ENCODE data around the gene C11orf91. TPM values are rescaled to one million over a fixed set of nuclear protein-coding genes. Genes with fewer than 3 reads are reported as not detected.

C11orf91 gene
- total RNA-seq, 1 donor from 2014 or later, result 0.75 TPM

DNA sequence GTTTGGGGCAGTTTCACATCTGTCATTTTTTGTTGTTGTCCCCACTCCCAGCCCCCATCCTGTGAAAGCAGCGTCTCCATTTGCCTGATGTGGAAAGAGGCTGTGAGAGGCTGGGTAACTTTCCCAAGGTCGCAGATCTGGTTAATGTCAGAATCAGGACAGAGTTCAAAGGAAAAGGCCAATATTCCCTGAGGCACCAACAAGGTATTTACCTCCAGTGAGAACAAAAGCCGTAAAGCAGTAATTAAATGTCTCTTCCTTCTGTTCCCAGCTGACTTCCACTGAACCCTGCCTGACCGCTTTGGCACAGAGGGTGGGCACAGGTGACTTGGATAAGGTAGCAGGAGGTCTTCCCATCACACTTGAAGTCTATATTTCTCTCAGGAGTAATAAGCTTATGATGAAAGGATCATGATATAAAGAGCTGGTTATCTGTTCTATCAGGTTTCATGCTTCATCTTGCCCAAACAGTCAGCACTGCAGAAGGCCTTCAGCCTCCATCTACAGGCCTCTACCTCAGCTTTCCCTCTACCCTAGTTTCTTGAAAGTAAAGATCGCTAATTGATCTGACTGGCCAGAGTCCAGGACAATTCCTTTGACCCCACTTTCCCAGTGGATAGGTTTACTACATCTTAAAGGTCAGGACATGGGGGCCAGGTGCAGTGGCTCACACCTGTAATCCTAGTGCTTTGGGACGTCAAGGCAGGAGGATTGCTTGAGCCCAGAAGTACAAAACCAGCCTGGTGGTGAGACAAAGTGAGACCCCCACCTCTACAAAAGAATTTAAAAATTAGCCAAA lies 9.4 kb downstream of the C11orf91 start:
- H3K27me3 Mint-ChIP-seq (ENCODE audit: unreplicated experiment), result no peaks in the 10 kb centered on the region
- H3K4me1 Mint-ChIP-seq (ENCODE audit: unreplicated experiment), result peaks cover 69% of the 10 kb centered on the region
- H3K9me3 Mint-ChIP-seq (ENCODE audit: unreplicated experiment), result peaks cover 3% of the 10 kb centered on the region
- no peaks in the 10 kb centered on the region for H3K36me3 Mint-ChIP-seq (ENCODE audit: unreplicated experiment)
- peak overlapping the region; percentile 65 for H3K4me3 Mint-ChIP-seq (ENCODE audit: unreplicated experiment)
- DNase-seq (ENCODE audit: extremely low spot score, unreplicated experiment), result no peak
- TF ChIP-seq, protein P1, sequence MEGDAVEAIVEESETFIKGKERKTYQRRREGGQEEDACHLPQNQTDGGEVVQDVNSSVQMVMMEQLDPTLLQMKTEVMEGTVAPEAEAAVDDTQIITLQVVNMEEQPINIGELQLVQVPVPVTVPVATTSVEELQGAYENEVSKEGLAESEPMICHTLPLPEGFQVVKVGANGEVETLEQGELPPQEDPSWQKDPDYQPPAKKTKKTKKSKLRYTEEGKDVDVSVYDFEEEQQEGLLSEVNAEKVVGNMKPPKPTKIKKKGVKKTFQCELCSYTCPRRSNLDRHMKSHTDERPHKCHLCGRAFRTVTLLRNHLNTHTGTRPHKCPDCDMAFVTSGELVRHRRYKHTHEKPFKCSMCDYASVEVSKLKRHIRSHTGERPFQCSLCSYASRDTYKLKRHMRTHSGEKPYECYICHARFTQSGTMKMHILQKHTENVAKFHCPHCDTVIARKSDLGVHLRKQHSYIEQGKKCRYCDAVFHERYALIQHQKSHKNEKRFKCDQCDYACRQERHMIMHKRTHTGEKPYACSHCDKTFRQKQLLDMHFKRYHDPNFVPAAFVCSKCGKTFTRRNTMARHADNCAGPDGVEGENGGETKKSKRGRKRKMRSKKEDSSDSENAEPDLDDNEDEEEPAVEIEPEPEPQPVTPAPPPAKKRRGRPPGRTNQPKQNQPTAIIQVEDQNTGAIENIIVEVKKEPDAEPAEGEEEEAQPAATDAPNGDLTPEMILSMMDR (IDR thresholded peaks at IDR 0.05), result no peak
- peak overlapping the region; percentile 98 for H3K27ac Mint-ChIP-seq (ENCODE audit: unreplicated experiment)

GRCh38 chr11:33690290-33691065 lies 10.1 kb downstream of the C11orf91 start:
- Mint-ChIP-seq H3K27ac (ENCODE audit: unreplicated experiment) (peak overlapping the region; percentile 98), H3K4me3 (ENCODE audit: unreplicated experiment) (peak overlapping the region; percentile 38), H3K36me3 (ENCODE audit: unreplicated experiment) (no peaks in the 10 kb centered on the region), H3K4me1 (ENCODE audit: unreplicated experiment) (peaks cover 63% of the 10 kb centered on the region), H3K27me3 (ENCODE audit: unreplicated experiment) (no peaks in the 10 kb centered on the region), H3K9me3 (ENCODE audit: unreplicated experiment) (peaks cover 3% of the 10 kb centered on the region)
- TF ChIP-seq, protein P1 (IDR thresholded peaks at IDR 0.05), result no peak
- no peak for DNase-seq (ENCODE audit: extremely low spot score, unreplicated experiment)

GRCh38 chr11:33689501-33689900 lies 11.1 kb downstream of the C11orf91 start:
- Mint-ChIP-seq H3K4me3 (ENCODE audit: unreplicated experiment) (no peak overlapping the region), H3K27ac (ENCODE audit: unreplicated experiment) (peak overlapping the region; percentile 98), H3K36me3 (ENCODE audit: unreplicated experiment) (no peaks in the 10 kb centered on the region), H3K9me3 (ENCODE audit: unreplicated experiment) (peaks cover 3% of the 10 kb centered on the region), H3K4me1 (ENCODE audit: unreplicated experiment) (peaks cover 53% of the 10 kb centered on the region), H3K27me3 (ENCODE audit: unreplicated experiment) (no peaks in the 10 kb centered on the region)
- TF ChIP-seq, protein P1 (IDR thresholded peaks at IDR 0.05), result no peak
- peak; percentile 72 for DNase-seq (ENCODE audit: extremely low spot score, unreplicated experiment)

- peak overlapping the region; percentile 98 for H3K27ac Mint-ChIP-seq (ENCODE audit: unreplicated experiment)
- DNase-seq (ENCODE audit: extremely low spot score, unreplicated experiment), result peak; percentile 21
Observed at GRCh38 chr11:33689085-33689484, 11.5 kb downstream of the C11orf91 start.

More at GRCh38 chr11:33689085-33689484, 11.5 kb downstream of the C11orf91 start:
- no peaks in the 10 kb centered on the region for H3K36me3 Mint-ChIP-seq (ENCODE audit: unreplicated experiment)
- no peaks in the 10 kb centered on the region for H3K27me3 Mint-ChIP-seq (ENCODE audit: unreplicated experiment)
- no peak overlapping the region for H3K4me3 Mint-ChIP-seq (ENCODE audit: unreplicated experiment)
- TF ChIP-seq, protein P1 (IDR thresholded peaks at IDR 0.05), result no peak
- H3K4me1 Mint-ChIP-seq (ENCODE audit: unreplicated experiment), result peaks cover 53% of the 10 kb centered on the region
- peaks cover 3% of the 10 kb centered on the region for H3K9me3 Mint-ChIP-seq (ENCODE audit: unreplicated experiment)
